Measurements from ENCODE around the gene ARL6IP4.

ARL6IP4 gene

GRCh38 chr12:122958198-122958888 lies 22.1 kb upstream of the ARL6IP4 start:
- no peak for DNase-seq (ENCODE audit: extremely low read depth, low read depth)
- no peak overlapping the region for H3K4me3 ChIP-seq (replicated peaks; ENCODE audit: low read depth, low read length)
- TF ChIP-seq CTCF (IDR thresholded peaks at IDR 0.05; ENCODE audit: low read depth, low read length, missing control alignments): no peak

- no peak overlapping the region for H3K4me3 ChIP-seq (replicated peaks; ENCODE audit: low read depth, low read length)
- TF ChIP-seq CTCF (IDR thresholded peaks at IDR 0.05; ENCODE audit: low read depth, low read length, missing control alignments): no peak
- DNase-seq (ENCODE audit: extremely low read depth, low read depth): no peak
These were observed 20.8 kb upstream of the ARL6IP4 start for GRCh38 chr12:122959566-122960192.

GRCh38 chr12:122960193-122960569 lies 20.3 kb upstream of the ARL6IP4 start:
- no peak for TF ChIP-seq CTCF (IDR thresholded peaks at IDR 0.05; ENCODE audit: low read depth, low read length, missing control alignments)
- H3K4me3 ChIP-seq (replicated peaks; ENCODE audit: low read depth, low read length): no peak overlapping the region
- DNase-seq (ENCODE audit: extremely low read depth, low read depth): no peak

GRCh38 chr12:122961531-122962329 lies 18.8 kb upstream of the ARL6IP4 start:
- no peak for TF ChIP-seq CTCF (IDR thresholded peaks at IDR 0.05; ENCODE audit: low read depth, low read length, missing control alignments)
- no peak overlapping the region for H3K4me3 ChIP-seq (replicated peaks; ENCODE audit: low read depth, low read length)
- no peak for DNase-seq (ENCODE audit: extremely low read depth, low read depth)

DNA sequence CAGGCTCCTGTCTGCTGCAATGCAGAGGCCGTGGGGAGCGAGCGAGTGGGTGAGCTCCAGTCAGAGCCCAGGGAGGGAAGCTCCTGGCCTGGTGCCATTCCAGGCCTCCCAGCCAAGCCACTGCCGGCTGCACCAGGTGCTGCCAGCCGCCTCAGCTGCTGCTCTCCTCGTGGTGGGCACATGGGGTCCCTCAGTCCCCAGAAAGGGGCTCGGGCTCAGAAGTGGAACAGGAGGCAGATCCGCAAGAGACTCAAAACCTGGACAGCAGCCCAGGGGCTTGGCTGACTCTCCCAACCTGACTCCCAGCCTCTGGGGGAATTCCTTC lies 16.6 kb upstream of the ARL6IP4 start:
- no peak for DNase-seq (ENCODE audit: extremely low read depth, low read depth)
- no peak overlapping the region for H3K4me3 ChIP-seq (replicated peaks; ENCODE audit: low read depth, low read length)
- TF ChIP-seq CTCF (IDR thresholded peaks at IDR 0.05; ENCODE audit: low read depth, low read length, missing control alignments): no peak

GRCh38 chr12:122964439-122965257 lies 15.8 kb upstream of the ARL6IP4 start:
- peak overlapping the region; percentile 73 for H3K4me3 ChIP-seq (replicated peaks; ENCODE audit: low read depth, low read length)
- DNase-seq (ENCODE audit: extremely low read depth, low read depth): no peak
- no peak for TF ChIP-seq CTCF (IDR thresholded peaks at IDR 0.05; ENCODE audit: low read depth, low read length, missing control alignments)

Measured in HFF-Myc (cell line).